HFFc6 (cell line): ENCODE data around the gene CHMP1B. TPM values are rescaled to one million over a fixed set of nuclear protein-coding genes. Genes with fewer than 3 reads are reported as not detected.

Experiments
- DNase-seq: peaks from one replicate; pipeline ENCODE4 v3.0.0-alpha.2; 2018
- H3K27ac Mint-ChIP-seq: 2 replicates; pipeline ENCODE4 v1.8.0; 2020; ENCODE audit warnings: mild to moderate bottlenecking, mixed read lengths
- H3K27me3 Mint-ChIP-seq: 2 replicates; pipeline ENCODE4 v1.8.0; 2021; ENCODE audit warnings: mild to moderate bottlenecking, moderate library complexity, mixed read lengths; ENCODE audit not compliant: insufficient read depth
- H3K36me3 Mint-ChIP-seq: 2 replicates; pipeline ENCODE4 v1.8.0; 2021; ENCODE audit warnings: low read depth, mixed read lengths
- H3K4me1 Mint-ChIP-seq: 2 replicates; pipeline ENCODE4 v1.8.0; 2020; ENCODE audit warnings: low read depth, mixed read lengths
- H3K4me3 Mint-ChIP-seq: 2 replicates; pipeline ENCODE4 v1.8.0; 2020; ENCODE audit warnings: mild to moderate bottlenecking, moderate library complexity, mixed read lengths
- H3K9me3 Mint-ChIP-seq: 2 replicates; pipeline ENCODE4 v1.8.0; 2020; ENCODE audit warnings: mild to moderate bottlenecking, mixed read lengths
- CTCF ChIP-seq: fragments of 200-600 bp; sonication (generic); IDR thresholded peaks from 2 replicates; pipeline ENCODE4 v1.5.0; 2021; ENCODE audit warnings: antibody characterized with exemption, mild to moderate bottlenecking
- total RNA-seq, 6 experiments: library from RNA; stranded (reverse); fragmentation: NEBNext Ultra II Directional; extraction: Animal tissue kit (Norgen Biotek cat#: 25700); gene quantifications; 2 replicates in 1 of 6; 3 replicates in 5 of 6; pipeline ENCODE4 v1.2.3, GENCODE V29; 2021

CHMP1B gene
- total RNA-seq, 6 experiments from 2014 or later = 30.9 to 33.7 (median 32.5) TPM

GRCh38 chr18:11823545-11823944 is 27.7 kb upstream of the CHMP1B start:
- H3K4me1 Mint-ChIP-seq = no peaks in the 10 kb centered on the region
- no peaks in the 10 kb centered on the region for H3K36me3 Mint-ChIP-seq
- no peak for DNase-seq
- TF ChIP-seq CTCF = no peak
- H3K27ac Mint-ChIP-seq = no peak overlapping the region
- peaks cover 10% of the 10 kb centered on the region for H3K27me3 Mint-ChIP-seq
- H3K4me3 Mint-ChIP-seq = no peak overlapping the region
- no peaks in the 10 kb centered on the region for H3K9me3 Mint-ChIP-seq

DNA sequence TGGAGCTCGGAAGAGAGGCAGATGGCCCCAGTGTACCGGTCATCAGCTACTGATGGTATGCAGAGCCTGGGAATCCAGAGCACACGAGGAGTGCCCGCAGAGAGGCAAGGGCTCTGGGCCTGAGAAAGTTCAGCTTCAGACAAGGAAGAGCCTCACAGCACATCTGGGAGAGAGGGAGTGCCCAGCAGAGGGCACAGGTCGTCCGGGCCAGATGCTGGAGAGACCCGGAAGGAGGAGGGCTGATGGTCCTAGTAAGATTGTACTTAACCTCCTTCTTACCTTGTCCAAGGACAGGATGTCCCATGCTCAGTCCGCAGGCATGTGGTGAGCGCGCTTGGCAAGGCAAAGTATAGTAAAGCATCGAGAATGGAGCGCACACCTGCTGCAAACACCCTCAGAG is 24.4 kb upstream of the CHMP1B start:
- Mint-ChIP-seq H3K36me3 (no peaks in the 10 kb centered on the region), H3K27me3 (peaks cover 2% of the 10 kb centered on the region; the same call in 1 of the 2 replicates), H3K4me3 (no peak overlapping the region), H3K27ac (no peak overlapping the region), H3K4me1 (no peaks in the 10 kb centered on the region), H3K9me3 (no peaks in the 10 kb centered on the region)
- no peak for TF ChIP-seq CTCF
- no peak for DNase-seq

DNA sequence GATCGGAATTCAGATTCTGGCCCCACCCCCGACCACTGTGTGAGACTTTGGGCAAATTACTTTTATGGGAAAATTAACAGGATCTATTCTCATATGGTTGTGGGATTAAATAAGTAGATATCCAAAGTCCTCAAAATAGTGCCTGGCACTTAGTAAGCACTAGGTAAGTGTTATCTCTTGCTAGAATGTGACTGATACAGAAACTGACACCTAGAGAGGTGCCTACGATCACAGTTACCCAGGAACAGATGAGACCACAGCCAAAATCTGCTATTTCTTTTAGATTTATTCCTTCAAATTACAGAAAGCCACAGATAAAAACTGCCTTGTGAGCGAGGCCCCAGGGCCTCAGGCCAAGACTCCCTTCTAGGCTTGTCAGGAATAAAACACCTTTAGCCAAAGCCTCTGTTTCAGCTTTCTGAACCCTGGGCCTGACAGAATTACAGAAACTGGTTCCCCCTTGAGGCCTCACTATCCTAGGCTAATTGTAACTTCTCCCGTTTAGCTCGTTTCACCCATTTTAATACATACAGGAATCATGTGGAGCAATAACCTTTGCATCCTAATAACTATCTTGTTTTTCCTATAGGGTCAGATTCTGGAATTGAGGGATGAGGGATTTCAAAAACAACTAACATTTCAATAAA is 22.3 kb upstream of the CHMP1B start:
- no peaks in the 10 kb centered on the region for H3K9me3 Mint-ChIP-seq
- H3K4me3 Mint-ChIP-seq = no peak overlapping the region
- DNase-seq = no peak
- no peak overlapping the region for H3K27ac Mint-ChIP-seq
- H3K36me3 Mint-ChIP-seq = no peaks in the 10 kb centered on the region
- no peak for TF ChIP-seq CTCF
- peaks cover 2% of the 10 kb centered on the region for H3K27me3 Mint-ChIP-seq
- no peaks in the 10 kb centered on the region for H3K4me1 Mint-ChIP-seq

DNA sequence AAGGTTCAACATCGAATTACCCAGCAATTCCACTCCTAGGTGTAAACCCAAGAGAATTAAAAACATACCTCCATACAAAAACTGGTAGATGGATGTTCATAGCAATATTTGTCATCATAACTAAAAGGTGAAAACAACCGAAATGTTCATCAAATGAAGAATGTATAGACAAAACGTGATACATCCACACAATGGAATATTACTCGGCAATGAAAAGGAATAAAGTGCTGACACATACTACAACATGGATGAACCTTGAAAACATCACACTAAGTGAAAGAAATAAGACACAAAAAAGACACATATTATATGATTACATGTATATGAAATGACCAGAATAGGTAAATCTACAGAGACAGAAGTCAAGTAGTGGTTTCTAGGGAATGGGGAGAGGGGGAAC is 20.6 kb upstream of the CHMP1B start:
- H3K4me3 Mint-ChIP-seq = no peak overlapping the region
- H3K27me3 Mint-ChIP-seq = peaks cover 2% of the 10 kb centered on the region
- no peaks in the 10 kb centered on the region for H3K9me3 Mint-ChIP-seq
- H3K27ac Mint-ChIP-seq = no peak overlapping the region
- no peak for TF ChIP-seq CTCF
- DNase-seq = no peak
- H3K4me1 Mint-ChIP-seq = no peaks in the 10 kb centered on the region
- no peaks in the 10 kb centered on the region for H3K36me3 Mint-ChIP-seq

DNA sequence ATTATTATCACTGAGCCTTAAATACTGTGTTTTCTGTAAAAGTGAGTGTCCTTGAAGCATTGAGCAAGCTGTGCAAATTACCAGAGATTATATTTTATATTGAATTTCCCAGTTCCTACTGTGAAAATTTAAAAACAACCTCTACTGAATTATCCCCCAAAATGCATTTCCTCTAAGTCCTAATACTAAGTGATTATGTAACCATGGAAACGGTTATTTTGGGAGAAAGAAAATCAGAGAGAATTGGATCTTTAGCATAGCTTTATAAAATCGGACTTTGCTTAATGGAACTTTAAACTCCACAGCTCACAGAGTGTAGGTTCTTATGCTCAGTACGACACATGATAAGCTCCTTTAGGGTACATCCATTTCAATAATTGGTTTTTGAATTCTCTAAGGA is 19.3 kb upstream of the CHMP1B start:
- no peaks in the 10 kb centered on the region for H3K36me3 Mint-ChIP-seq
- H3K4me3 Mint-ChIP-seq = no peak overlapping the region
- H3K4me1 Mint-ChIP-seq = no peaks in the 10 kb centered on the region
- peaks cover 4% of the 10 kb centered on the region for H3K27me3 Mint-ChIP-seq
- H3K9me3 Mint-ChIP-seq = no peaks in the 10 kb centered on the region
- H3K27ac Mint-ChIP-seq = no peak overlapping the region
- no peak for TF ChIP-seq CTCF
- no peak for DNase-seq

DNA sequence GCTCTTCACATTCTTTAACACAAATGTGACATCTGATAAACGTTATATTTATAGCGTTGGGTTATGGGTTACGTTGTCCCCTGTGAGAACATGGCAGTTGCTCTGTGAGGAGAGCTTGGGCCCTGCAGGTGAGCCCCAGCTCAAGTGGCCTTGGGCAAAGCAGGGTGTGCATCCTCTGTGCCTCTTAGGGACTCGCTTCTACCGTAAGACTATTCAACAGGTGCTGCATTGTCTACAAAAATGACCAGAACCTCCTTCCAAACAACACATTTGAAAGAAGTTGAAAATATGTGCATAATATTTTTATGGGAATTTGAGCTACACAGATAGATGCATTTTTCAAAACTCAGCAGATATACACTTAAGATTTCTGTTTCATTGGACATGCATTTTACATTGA is 16.4 kb upstream of the CHMP1B start:
- Mint-ChIP-seq H3K4me1 (no peaks in the 10 kb centered on the region), H3K36me3 (no peaks in the 10 kb centered on the region), H3K4me3 (no peak overlapping the region), H3K27me3 (peaks cover 9% of the 10 kb centered on the region), H3K9me3 (no peaks in the 10 kb centered on the region), H3K27ac (no peak overlapping the region)
- no peak for TF ChIP-seq CTCF
- DNase-seq = no peak
